ENCODE data around the gene KRTAP10-4. TPM values are rescaled to one million over a fixed set of nuclear protein-coding genes. Genes with fewer than 3 reads are reported as not detected.
"Not testable (repeated sequence)": the region's sequence is repeated elsewhere in the genome, so short reads cannot be mapped to it uniquely, and the experiment has no call there.

Gene KRTAP10-4
- total RNA-seq, 1 donor, result not detected

- no peak overlapping the region for H3K4me3 ChIP-seq (ENCODE audit: low read depth, low read length)
- DNase-seq (ENCODE audit: low read depth), result no peak
- TF ChIP-seq CTCF (IDR thresholded peaks at IDR 0.05; ENCODE audit: insufficient read depth, low read depth, low read length), result no peak
Observed at GRCh38 chr21:44602463-44602850, 28.9 kb downstream of the KRTAP10-4 start.

GRCh38 chr21:44603109-44603875, 29.8 kb downstream of the KRTAP10-4 start:
- no peak for TF ChIP-seq CTCF (IDR thresholded peaks at IDR 0.05; ENCODE audit: insufficient read depth, low read depth, low read length)
- no peak for DNase-seq (ENCODE audit: low read depth)
- no peak overlapping the region for H3K4me3 ChIP-seq (ENCODE audit: low read depth, low read length)

- no peak for TF ChIP-seq CTCF (IDR thresholded peaks at IDR 0.05; ENCODE audit: insufficient read depth, low read depth, low read length)
- no peak overlapping the region for H3K4me3 ChIP-seq (ENCODE audit: low read depth, low read length)
- DNase-seq (ENCODE audit: low read depth), result no peak
Observed at GRCh38 chr21:44603911-44604310, 30.4 kb downstream of the KRTAP10-4 start.

GRCh38 chr21:44606495-44606894, 33.0 kb downstream of the KRTAP10-4 start:
- no peak for TF ChIP-seq CTCF (IDR thresholded peaks at IDR 0.05; ENCODE audit: insufficient read depth, low read depth, low read length)
- no peak overlapping the region for H3K4me3 ChIP-seq (ENCODE audit: low read depth, low read length)

GRCh38 chr21:44609193-44609592, 35.7 kb downstream of the KRTAP10-4 start:
- no peak overlapping the region for H3K4me3 ChIP-seq (ENCODE audit: low read depth, low read length)
- no peak for DNase-seq (ENCODE audit: low read depth)
- TF ChIP-seq CTCF (IDR thresholded peaks at IDR 0.05; ENCODE audit: insufficient read depth, low read depth, low read length), result no peak

More at GRCh38 chr21:44606495-44606894, 33.0 kb downstream of the KRTAP10-4 start:
- no peak for DNase-seq (ENCODE audit: low read depth)

- H3K4me3 ChIP-seq (ENCODE audit: low read depth, low read length); DNase-seq (ENCODE audit: low read depth): not testable (repeated sequence)
Observed at GRCh38 chr21:44610157-44610843, 36.8 kb downstream of the KRTAP10-4 start.

- no peak for TF ChIP-seq CTCF (IDR thresholded peaks at IDR 0.05; ENCODE audit: insufficient read depth, low read depth, low read length)
- no peak for DNase-seq (ENCODE audit: low read depth)
- no peak overlapping the region for H3K4me3 ChIP-seq (ENCODE audit: low read depth, low read length)
Observed at GRCh38 chr21:44611551-44611950, 38.0 kb downstream of the KRTAP10-4 start.
